Panc1 (cell line): Measurements from ENCODE around the gene HOMER2. TPM values are rescaled to one million over a fixed set of nuclear protein-coding genes. Genes with fewer than 3 reads are reported as not detected.
A peak's percentile ranks its signal among the peaks of the same experiment; 100 is the strongest.

Experiments
- ATAC-seq: fragments of 200-7000 bp; cut with Tn5 transposase; 2 replicates; pipeline ENCODE4 v1.9.1; 2020; ENCODE audit warnings: mild to moderate bottlenecking, moderate library complexity
- BruUV-seq: library from RNA; stranded (reverse); fragments of 400-500 nt; replicated peaks from 2 replicates; lab custom pipeline; 2021; lab: Mats Ljungman, UMichigan
- CTCF ChIA-PET: fragments of 300-600 bp; sonication (Branson Sonifier 250); formaldehyde crosslinking; loops from one replicate; lab custom pipeline; 2022; ENCODE audit warnings: antibody characterized with exemption; lab: Charles Lee
- POLR2A ChIA-PET: fragments of 300-600 bp; sonication (Branson Sonifier 250); formaldehyde crosslinking; loops from one replicate; lab custom pipeline; 2022; ENCODE audit warnings: antibody characterized with exemption; lab: Charles Lee
- DNase-seq: peaks from one replicate; pipeline ENCODE4 v3.0.0-alpha.2; 2010; ENCODE audit warnings: low read depth, low spot score
- H3K27ac ChIP-seq: 2 replicates; pipeline ENCODE4 v1.5.1; 2011; ENCODE audit warnings: mild to moderate bottlenecking, low read length, inconsistent platforms
- H3K27me3 ChIP-seq: fragments of 200-500 bp; sonication (Bioruptor generic); 2 replicates; pipeline ENCODE4 v1.6.0; 2014; ENCODE audit warnings: low read length, inconsistent platforms; ENCODE audit not compliant: control insufficient read depth, insufficient read depth
- H3K36me3 ChIP-seq: fragments of 200-500 bp; sonication (Bioruptor generic); 2 replicates; pipeline ENCODE4 v1.5.1; 2014; ENCODE audit warnings: inconsistent platforms, mild to moderate bottlenecking, low read length, moderate library complexity; ENCODE audit not compliant: control insufficient read depth, insufficient read depth
- H3K4me1 ChIP-seq: 2 replicates; pipeline ENCODE4 v1.5.1; 2011; ENCODE audit warnings: inconsistent platforms, mild to moderate bottlenecking, low read length, moderate library complexity; ENCODE audit not compliant: control insufficient read depth, insufficient read depth
- H3K4me3 ChIP-seq, 2 experiments: 2 replicates each; pipeline ENCODE4 v1.5.1; 2011 to 2012; ENCODE audit warnings: low read depth in 2 of 2, low read length in 2 of 2, mild to moderate bottlenecking in 2 of 2, inconsistent platforms in 1 of 2, moderate library complexity in 1 of 2
- H3K9me3 ChIP-seq: fragments of 200-500 bp; sonication (Bioruptor generic); 2 replicates; pipeline ENCODE4 v1.5.1; 2014; ENCODE audit warnings: low read depth, mild to moderate bottlenecking, inconsistent platforms, low read length, moderate library complexity; ENCODE audit not compliant: control insufficient read depth, insufficient read depth
- POLR2AphosphoS5 ChIP-seq: IDR thresholded peaks from 2 replicates; pipeline ENCODE4 v1.6.1; 2012; ENCODE audit warnings: mild to moderate bottlenecking, low read depth, low read length, moderate library complexity
- SIN3A ChIP-seq: IDR thresholded peaks from 2 replicates; pipeline ENCODE4 v1.6.1; 2012; ENCODE audit warnings: low read depth, mild to moderate bottlenecking, low read length, moderate library complexity, borderline replicate concordance; ENCODE audit not compliant: insufficient read depth
- TCF7L2 ChIP-seq: IDR thresholded peaks from 2 replicates; pipeline ENCODE4 v1.6.1; 2011; ENCODE audit warnings: mild to moderate bottlenecking, low read depth, low read length, inconsistent platforms
- in situ Hi-C: cut with HindIII; loops from 2 replicates; pipeline ENCODE4 v1.10.0; 2016; ENCODE audit warnings: low sequenced_read_pairs, low pct_unique_long_range_greater_than_20kb
- intact Hi-C: fragments of 100-400 bp; cut with micrococcal nuclease; formaldehyde crosslinking; loops from one replicate; pipeline ENCODE4 v1.10.0; 2022; ENCODE audit not compliant: unreplicated experiment
- total RNA-seq: library from RNA; stranded (reverse); gene quantifications from one replicate; pipeline ENCODE4 v1.2.1, GENCODE V29; 2021; ENCODE audit not compliant: unreplicated experiment
- TF ChIP-seq, protein P1 (sequence below): fragments of 450-650 bp; IDR thresholded peaks from 2 replicates; pipeline ENCODE4 v1.5.1; 2017; ENCODE audit warnings: mild to moderate bottlenecking
- TF ChIP-seq, protein P2 (sequence below), 2 experiments: IDR thresholded peaks; 2 replicates each; pipeline ENCODE4 v1.6.1; 2011 to 2012; ENCODE audit warnings: low read depth in 2 of 2, control low read depth in 1 of 2, low read length in 1 of 2, mild to moderate bottlenecking in 1 of 2, moderate library complexity in 1 of 2; ENCODE audit not compliant: insufficient read depth in 1 of 2

HOMER2 gene
- total RNA-seq, 1 experiment from 2014 or later = 35.9 TPM

DNA sequence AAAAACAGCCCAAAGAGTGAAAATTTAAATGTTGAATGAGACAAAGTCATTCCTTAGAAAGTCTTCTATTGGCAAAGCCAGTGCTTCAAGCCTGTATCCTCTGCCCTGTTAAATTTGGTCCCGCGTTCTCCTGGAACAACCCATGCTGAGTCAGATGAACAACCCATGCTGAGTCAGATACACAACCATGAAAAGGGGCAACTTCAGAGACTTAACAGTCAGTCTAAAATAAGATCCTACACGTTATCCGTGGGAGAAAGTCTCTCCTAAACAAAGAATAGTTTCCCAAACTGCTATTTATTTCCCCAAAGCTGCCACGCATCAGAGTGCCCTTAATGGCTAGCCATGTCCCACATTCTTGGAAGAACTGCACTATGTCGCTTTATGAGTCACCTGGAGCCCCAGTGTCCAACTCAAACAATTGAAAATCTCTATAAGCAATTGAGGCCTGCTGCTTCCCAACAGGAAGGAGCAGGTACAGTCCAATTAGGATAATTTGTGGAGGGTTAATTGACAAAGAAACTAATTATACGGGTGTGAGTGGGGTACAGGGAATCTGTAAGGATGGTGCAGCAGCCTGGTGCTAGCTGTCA is 77.0 kb downstream of the HOMER2 start:
- Histone ChIP-seq H3K27me3 (no peaks in the 10 kb centered on the region), H3K36me3 (no peaks in the 10 kb centered on the region), H3K27ac (no peak overlapping the region), H3K4me3 (no peak overlapping the region), H3K9me3 (no peaks in the 10 kb centered on the region), H3K4me1 (no peaks in the 10 kb centered on the region)
- peak; percentile 51 for DNase-seq
- intact Hi-C loops (no loop called here), in situ Hi-C loops (no loop called here)
- TF ChIP-seq SIN3A (no peak), TCF7L2 (no peak), POLR2AphosphoS5 (no peak)
- TF ChIP-seq, protein P1, sequence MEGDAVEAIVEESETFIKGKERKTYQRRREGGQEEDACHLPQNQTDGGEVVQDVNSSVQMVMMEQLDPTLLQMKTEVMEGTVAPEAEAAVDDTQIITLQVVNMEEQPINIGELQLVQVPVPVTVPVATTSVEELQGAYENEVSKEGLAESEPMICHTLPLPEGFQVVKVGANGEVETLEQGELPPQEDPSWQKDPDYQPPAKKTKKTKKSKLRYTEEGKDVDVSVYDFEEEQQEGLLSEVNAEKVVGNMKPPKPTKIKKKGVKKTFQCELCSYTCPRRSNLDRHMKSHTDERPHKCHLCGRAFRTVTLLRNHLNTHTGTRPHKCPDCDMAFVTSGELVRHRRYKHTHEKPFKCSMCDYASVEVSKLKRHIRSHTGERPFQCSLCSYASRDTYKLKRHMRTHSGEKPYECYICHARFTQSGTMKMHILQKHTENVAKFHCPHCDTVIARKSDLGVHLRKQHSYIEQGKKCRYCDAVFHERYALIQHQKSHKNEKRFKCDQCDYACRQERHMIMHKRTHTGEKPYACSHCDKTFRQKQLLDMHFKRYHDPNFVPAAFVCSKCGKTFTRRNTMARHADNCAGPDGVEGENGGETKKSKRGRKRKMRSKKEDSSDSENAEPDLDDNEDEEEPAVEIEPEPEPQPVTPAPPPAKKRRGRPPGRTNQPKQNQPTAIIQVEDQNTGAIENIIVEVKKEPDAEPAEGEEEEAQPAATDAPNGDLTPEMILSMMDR = no peak
- TF ChIP-seq, protein P2, sequence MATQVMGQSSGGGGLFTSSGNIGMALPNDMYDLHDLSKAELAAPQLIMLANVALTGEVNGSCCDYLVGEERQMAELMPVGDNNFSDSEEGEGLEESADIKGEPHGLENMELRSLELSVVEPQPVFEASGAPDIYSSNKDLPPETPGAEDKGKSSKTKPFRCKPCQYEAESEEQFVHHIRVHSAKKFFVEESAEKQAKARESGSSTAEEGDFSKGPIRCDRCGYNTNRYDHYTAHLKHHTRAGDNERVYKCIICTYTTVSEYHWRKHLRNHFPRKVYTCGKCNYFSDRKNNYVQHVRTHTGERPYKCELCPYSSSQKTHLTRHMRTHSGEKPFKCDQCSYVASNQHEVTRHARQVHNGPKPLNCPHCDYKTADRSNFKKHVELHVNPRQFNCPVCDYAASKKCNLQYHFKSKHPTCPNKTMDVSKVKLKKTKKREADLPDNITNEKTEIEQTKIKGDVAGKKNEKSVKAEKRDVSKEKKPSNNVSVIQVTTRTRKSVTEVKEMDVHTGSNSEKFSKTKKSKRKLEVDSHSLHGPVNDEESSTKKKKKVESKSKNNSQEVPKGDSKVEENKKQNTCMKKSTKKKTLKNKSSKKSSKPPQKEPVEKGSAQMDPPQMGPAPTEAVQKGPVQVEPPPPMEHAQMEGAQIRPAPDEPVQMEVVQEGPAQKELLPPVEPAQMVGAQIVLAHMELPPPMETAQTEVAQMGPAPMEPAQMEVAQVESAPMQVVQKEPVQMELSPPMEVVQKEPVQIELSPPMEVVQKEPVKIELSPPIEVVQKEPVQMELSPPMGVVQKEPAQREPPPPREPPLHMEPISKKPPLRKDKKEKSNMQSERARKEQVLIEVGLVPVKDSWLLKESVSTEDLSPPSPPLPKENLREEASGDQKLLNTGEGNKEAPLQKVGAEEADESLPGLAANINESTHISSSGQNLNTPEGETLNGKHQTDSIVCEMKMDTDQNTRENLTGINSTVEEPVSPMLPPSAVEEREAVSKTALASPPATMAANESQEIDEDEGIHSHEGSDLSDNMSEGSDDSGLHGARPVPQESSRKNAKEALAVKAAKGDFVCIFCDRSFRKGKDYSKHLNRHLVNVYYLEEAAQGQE (IDR thresholded peaks at IDR 0.05; ENCODE audit: insufficient read depth in 1 of 2, low read depth in 2 of 2, low read length in 1 of 2) = no peak
- CTCF ChIA-PET = no interaction called here
- no peak for ATAC-seq
- no TSS peak for BruUV-seq
- POLR2A ChIA-PET = no interaction called here

- no peaks in the 10 kb centered on the region for H3K27me3 ChIP-seq
- TF ChIP-seq POLR2AphosphoS5 (no peak), TCF7L2 (no peak), SIN3A (no peak)
- TF ChIP-seq, protein P1 = no peak
- TF ChIP-seq, protein P2 (IDR thresholded peaks at IDR 0.05; ENCODE audit: insufficient read depth in 1 of 2, low read depth in 2 of 2, low read length in 1 of 2) = no peak
- no peak overlapping the region for H3K4me3 ChIP-seq
- no peak for ATAC-seq
- ChIA-PET POLR2A (no interaction called here), CTCF (no interaction called here)
- H3K36me3 ChIP-seq = no peaks in the 10 kb centered on the region
- in situ Hi-C loops = no loop called here
- BruUV-seq = no TSS peak
- H3K9me3 ChIP-seq = no peaks in the 10 kb centered on the region
- intact Hi-C loops = no loop called here
- no peaks in the 10 kb centered on the region for H3K4me1 ChIP-seq
- DNase-seq = no peak
- no peak overlapping the region for H3K27ac ChIP-seq
Measured at GRCh38 chr15:82874961-82875360, 77.6 kb downstream of the HOMER2 start.
